ENCODE results near the gene PRKAA1.

DNA sequence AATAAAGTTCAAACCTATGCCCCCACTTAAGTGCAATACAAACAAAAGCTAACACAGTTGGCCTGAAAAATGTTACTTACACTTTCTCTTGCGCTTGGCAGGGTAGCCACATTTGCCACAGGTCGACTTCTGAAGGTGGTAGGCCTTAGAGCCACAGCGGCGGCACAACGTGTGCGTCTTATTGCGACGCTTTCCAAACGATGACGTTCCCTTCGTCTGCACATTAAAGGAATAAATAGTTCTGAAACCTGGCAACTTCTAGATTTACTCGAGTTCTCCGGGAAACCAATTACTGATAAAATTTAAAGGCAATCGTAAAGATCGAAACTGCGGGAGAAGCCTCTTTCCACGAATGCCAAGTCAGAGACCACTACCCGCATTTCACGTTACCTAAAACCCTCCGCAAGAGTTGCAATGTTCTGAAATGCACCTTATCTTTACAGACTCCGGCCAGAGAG lies 36.2 kb upstream of the PRKAA1 start:
- TF ChIP-seq MED8 (CRISPR knock-in tag; IDR thresholded peaks at IDR 0.05; ENCODE audit: insufficient replicate concordance) (no peak), ZNF772 (CRISPR knock-in tag; IDR thresholded peaks at IDR 0.05) (no peak), NR2C2 (CRISPR knock-in tag; IDR thresholded peaks at IDR 0.05; ENCODE audit: borderline replicate concordance) (no peak), EZH2 (conservative IDR thresholded peaks at IDR 0.05; ENCODE audit: low read depth, low read length) (no peak), SIN3B (IDR thresholded peaks at IDR 0.05; ENCODE audit: low read length) (no peak), ZNF709 (CRISPR knock-in tag; IDR thresholded peaks at IDR 0.05) (no peak), CBFB (CRISPR knock-in tag; IDR thresholded peaks at IDR 0.05) (no peak), MYC (CRISPR knock-in tag; IDR thresholded peaks at IDR 0.05; ENCODE audit: borderline replicate concordance) (no peak)
- TF ChIP-seq, protein P1, sequence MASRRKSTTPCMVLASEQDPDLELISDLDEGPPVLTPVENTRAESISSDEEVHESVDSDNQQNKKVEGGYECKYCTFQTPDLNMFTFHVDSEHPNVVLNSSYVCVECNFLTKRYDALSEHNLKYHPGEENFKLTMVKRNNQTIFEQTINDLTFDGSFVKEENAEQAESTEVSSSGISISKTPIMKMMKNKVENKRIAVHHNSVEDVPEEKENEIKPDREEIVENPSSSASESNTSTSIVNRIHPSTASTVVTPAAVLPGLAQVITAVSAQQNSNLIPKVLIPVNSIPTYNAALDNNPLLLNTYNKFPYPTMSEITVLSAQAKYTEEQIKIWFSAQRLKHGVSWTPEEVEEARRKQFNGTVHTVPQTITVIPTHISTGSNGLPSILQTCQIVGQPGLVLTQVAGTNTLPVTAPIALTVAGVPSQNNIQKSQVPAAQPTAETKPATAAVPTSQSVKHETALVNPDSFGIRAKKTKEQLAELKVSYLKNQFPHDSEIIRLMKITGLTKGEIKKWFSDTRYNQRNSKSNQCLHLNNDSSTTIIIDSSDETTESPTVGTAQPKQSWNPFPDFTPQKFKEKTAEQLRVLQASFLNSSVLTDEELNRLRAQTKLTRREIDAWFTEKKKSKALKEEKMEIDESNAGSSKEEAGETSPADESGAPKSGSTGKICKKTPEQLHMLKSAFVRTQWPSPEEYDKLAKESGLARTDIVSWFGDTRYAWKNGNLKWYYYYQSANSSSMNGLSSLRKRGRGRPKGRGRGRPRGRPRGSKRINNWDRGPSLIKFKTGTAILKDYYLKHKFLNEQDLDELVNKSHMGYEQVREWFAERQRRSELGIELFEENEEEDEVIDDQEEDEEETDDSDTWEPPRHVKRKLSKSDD (CRISPR knock-in tag; IDR thresholded peaks at IDR 0.05; ENCODE audit: low read depth) = no peak
- TF ChIP-seq, protein P2, sequence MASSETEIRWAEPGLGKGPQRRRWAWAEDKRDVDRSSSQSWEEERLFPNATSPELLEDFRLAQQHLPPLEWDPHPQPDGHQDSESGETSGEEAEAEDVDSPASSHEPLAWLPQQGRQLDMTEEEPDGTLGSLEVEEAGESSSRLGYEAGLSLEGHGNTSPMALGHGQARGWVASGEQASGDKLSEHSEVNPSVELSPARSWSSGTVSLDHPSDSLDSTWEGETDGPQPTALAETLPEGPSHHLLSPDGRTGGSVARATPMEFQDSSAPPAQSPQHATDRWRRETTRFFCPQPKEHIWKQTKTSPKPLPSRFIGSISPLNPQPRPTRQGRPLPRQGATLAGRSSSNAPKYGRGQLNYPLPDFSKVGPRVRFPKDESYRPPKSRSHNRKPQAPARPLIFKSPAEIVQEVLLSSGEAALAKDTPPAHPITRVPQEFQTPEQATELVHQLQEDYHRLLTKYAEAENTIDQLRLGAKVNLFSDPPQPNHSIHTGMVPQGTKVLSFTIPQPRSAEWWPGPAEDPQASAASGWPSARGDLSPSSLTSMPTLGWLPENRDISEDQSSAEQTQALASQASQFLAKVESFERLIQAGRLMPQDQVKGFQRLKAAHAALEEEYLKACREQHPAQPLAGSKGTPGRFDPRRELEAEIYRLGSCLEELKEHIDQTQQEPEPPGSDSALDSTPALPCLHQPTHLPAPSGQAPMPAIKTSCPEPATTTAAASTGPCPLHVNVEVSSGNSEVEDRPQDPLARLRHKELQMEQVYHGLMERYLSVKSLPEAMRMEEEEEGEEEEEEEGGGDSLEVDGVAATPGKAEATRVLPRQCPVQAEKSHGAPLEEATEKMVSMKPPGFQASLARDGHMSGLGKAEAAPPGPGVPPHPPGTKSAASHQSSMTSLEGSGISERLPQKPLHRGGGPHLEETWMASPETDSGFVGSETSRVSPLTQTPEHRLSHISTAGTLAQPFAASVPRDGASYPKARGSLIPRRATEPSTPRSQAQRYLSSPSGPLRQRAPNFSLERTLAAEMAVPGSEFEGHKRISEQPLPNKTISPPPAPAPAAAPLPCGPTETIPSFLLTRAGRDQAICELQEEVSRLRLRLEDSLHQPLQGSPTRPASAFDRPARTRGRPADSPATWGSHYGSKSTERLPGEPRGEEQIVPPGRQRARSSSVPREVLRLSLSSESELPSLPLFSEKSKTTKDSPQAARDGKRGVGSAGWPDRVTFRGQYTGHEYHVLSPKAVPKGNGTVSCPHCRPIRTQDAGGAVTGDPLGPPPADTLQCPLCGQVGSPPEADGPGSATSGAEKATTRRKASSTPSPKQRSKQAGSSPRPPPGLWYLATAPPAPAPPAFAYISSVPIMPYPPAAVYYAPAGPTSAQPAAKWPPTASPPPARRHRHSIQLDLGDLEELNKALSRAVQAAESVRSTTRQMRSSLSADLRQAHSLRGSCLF (CRISPR knock-in tag; IDR thresholded peaks at IDR 0.05; ENCODE audit: borderline replicate concordance) = no peak

All from HepG2 (cell line).